CD14-positive monocyte (primary cell): ENCODE data around the gene EYS. TPM values are rescaled to one million over a fixed set of nuclear protein-coding genes. Genes with fewer than 3 reads are reported as not detected.

Experiments used
- DNase-seq, 3 donors: peaks; one replicate each; pipeline ENCODE4 v3.0.0-alpha.2; 2011 to 2022
- H2AFZ ChIP-seq: 2 replicates; pipeline ENCODE4 v1.6.0; 2012; ENCODE audit warnings: mild to moderate bottlenecking, low read depth, low read length, inconsistent platforms; ENCODE audit not compliant: insufficient read depth, poor library complexity, severe bottlenecking
- H3K27ac ChIP-seq, 2 donors: 1 replicate in 1 of 2; 2 replicates in 1 of 2; pipeline ENCODE4 v1.5.1; 2012 to 2013; ENCODE audit warnings: low read length in 2 of 2, control low read depth in 1 of 2, inconsistent platforms in 1 of 2, low read depth in 1 of 2, mild to moderate bottlenecking in 1 of 2
- H3K27me3 ChIP-seq, 2 donors: one replicate each; pipeline versions ENCODE4 v1.6.0 to v1.6.1; 2011 to 2013; ENCODE audit warnings: low read length in 2 of 2; ENCODE audit not compliant: control insufficient read depth in 2 of 2, insufficient read depth in 2 of 2
- H3K36me3 ChIP-seq, 2 donors: replicated peaks in 1 of 2; 1 replicate in 1 of 2; 2 replicates in 1 of 2; pipeline versions ENCODE4 v1.5.1 to v1.6.1; 2012 to 2013; ENCODE audit warnings: low read length in 2 of 2, control low read depth in 1 of 2, inconsistent platforms in 1 of 2, mild to moderate bottlenecking in 1 of 2; ENCODE audit not compliant: insufficient read depth in 2 of 2, control insufficient read depth in 1 of 2
- H3K4me1 ChIP-seq, 2 donors: 1 replicate in 1 of 2; 2 replicates in 1 of 2; pipeline versions ENCODE4 v1.5.1 to v1.6.1; 2012 to 2013; ENCODE audit warnings: low read length in 2 of 2, control low read depth in 1 of 2, inconsistent platforms in 1 of 2, mild to moderate bottlenecking in 1 of 2, moderate library complexity in 1 of 2; ENCODE audit not compliant: insufficient read depth in 2 of 2, control insufficient read depth in 1 of 2
- H3K4me2 ChIP-seq: replicated peaks from 2 replicates; pipeline ENCODE3; 2012; ENCODE audit warnings: low read length, moderate library complexity, mild to moderate bottlenecking; ENCODE audit not compliant: poor library complexity, severe bottlenecking; ENCODE audit errors: extremely low read depth
- H3K4me3 ChIP-seq, 3 experiments: fragments of 200-600 bp in 1 of 3; sonication (generic) in 1 of 3; replicated peaks in 1 of 3; 1 replicate in 2 of 3; 2 replicates in 1 of 3; pipeline ENCODE4 v1.5.1; 2011 to 2013; ENCODE audit warnings: low read length in 3 of 3, mild to moderate bottlenecking in 3 of 3, control low read depth in 2 of 3, low read depth in 2 of 3, inconsistent platforms in 1 of 3, moderate library complexity in 1 of 3
- H3K79me2 ChIP-seq: 2 replicates; pipeline ENCODE4 v1.6.0; 2012; ENCODE audit warnings: mild to moderate bottlenecking, control low read depth, inconsistent platforms, low read length, moderate library complexity; ENCODE audit not compliant: insufficient read depth
- H3K9ac ChIP-seq: 2 replicates; pipeline ENCODE4 v1.6.0; 2017; ENCODE audit warnings: low read length, mild to moderate bottlenecking; ENCODE audit not compliant: insufficient read depth, poor library complexity, severe bottlenecking
- H3K9me3 ChIP-seq, 2 donors: replicated peaks in 1 of 2; 1 replicate in 1 of 2; 2 replicates in 1 of 2; pipeline versions ENCODE4 v1.5.1 to v1.6.1; 2012 to 2013; ENCODE audit warnings: low read length in 2 of 2, control low read depth in 1 of 2; ENCODE audit not compliant: control insufficient read depth in 1 of 2, insufficient read depth in 1 of 2
- H4K20me1 ChIP-seq: 2 replicates; pipeline ENCODE4 v1.6.0; 2012; ENCODE audit warnings: mild to moderate bottlenecking, low read length, control low read depth, moderate library complexity; ENCODE audit not compliant: insufficient read depth
- H3K27ac Mint-ChIP-seq, 7 donors: one replicate each; pipeline ENCODE4 v1.8.0; 2020; ENCODE audit warnings: mild to moderate bottlenecking in 7 of 7, mixed read lengths in 7 of 7, moderate library complexity in 6 of 7, inconsistent platforms in 2 of 7
- H3K27me3 Mint-ChIP-seq, 3 donors: one replicate each; pipeline ENCODE4 v1.8.0; 2021 to 2022; ENCODE audit warnings: low read depth in 3 of 3, mild to moderate bottlenecking in 3 of 3, mixed read lengths in 3 of 3, moderate library complexity in 3 of 3, inconsistent platforms in 1 of 3
- H3K36me3 Mint-ChIP-seq, 2 donors: one replicate each; pipeline ENCODE4 v1.8.0; 2020; ENCODE audit warnings: mixed read lengths in 2 of 2, inconsistent platforms in 1 of 2, mild to moderate bottlenecking in 1 of 2
- H3K4me1 Mint-ChIP-seq: one replicate; pipeline ENCODE4 v1.8.0; 2020; ENCODE audit warnings: mild to moderate bottlenecking, mixed read lengths
- H3K4me3 Mint-ChIP-seq, 2 donors: one replicate each; pipeline ENCODE4 v1.8.0; 2020; ENCODE audit warnings: mild to moderate bottlenecking in 2 of 2, mixed read lengths in 2 of 2, moderate library complexity in 1 of 2
- H3K9me3 Mint-ChIP-seq, 7 donors: one replicate each; pipeline ENCODE4 v1.8.0; 2020 to 2022; ENCODE audit warnings: mixed read lengths in 7 of 7, mild to moderate bottlenecking in 6 of 7, moderate library complexity in 6 of 7, inconsistent platforms in 2 of 7
- WGBS: methylation state at CpG from one replicate; pipeline ENCODE4 v1.1.5; 2013; ENCODE audit warnings: missing lambda C conversion rate; ENCODE audit not compliant: insufficient coverage; 5-methylcytosine and 5-hydroxymethylcytosine counted together
- intact Hi-C, 2 donors: fragments of 100-400 bp; cut with micrococcal nuclease; formaldehyde crosslinking; loops; one replicate each; pipeline versions ENCODE4 v1.15.0 to v1.15.1; 2023
- polyA plus RNA-seq, 3 donors: library from polyadenylated mRNA; depleted of rRNA in 1 of 3; unstranded in 2 of 3; stranded (reverse) in 1 of 3; fragments of 300-500 nt in 2 of 3; fragments of >200 nt in 1 of 3; fragmentation: Illumina TruSeq in 2 of 3; gene quantifications; 1 replicate in 2 of 3; 2 replicates in 1 of 3; pipeline ENCODE4 v1.2.3, GENCODE V29; 2012 to 2021
- TF ChIP-seq, protein P1 (sequence below): fragments of 200-600 bp; IDR thresholded peaks from one replicate; pipeline ENCODE4 v1.8.0; 2022; ENCODE audit warnings: antibody characterized with exemption, mild to moderate bottlenecking

EYS gene
- polyA plus RNA-seq, 3 donors: 0.01 to 0.03 TPM; not detected in 1

DNA sequence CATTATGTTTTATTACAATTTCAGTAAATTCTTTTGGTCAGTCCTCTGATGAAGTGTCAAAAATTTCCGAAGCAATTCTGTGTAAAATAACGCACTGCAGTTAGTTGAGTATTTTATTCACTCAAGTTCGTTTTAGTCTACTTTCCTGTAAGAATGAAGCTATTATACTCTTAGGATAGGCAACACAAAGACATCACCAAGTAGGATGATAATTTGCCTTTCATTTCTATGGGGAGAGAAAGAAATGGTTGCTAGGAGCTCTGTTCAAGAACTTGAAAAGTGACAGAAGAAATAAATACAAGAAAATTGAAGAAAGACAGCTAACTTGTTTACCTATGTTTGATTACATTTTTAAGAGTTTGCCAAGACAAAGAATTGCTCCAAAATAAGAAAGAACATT, 290.4 kb downstream of the EYS start:
- Histone ChIP-seq H2AFZ (no peak overlapping the region), H3K79me2 (no peaks in the 10 kb centered on the region), H4K20me1 (no peaks in the 10 kb centered on the region), H3K27me3 (no peaks in the 10 kb centered on the region), H3K36me3 (no peaks in the 10 kb centered on the region), H3K27ac (no peak overlapping the region), H3K9ac (no peak overlapping the region), H3K9me3 (peaks cover 3 to 5% of the 10 kb centered on the region in 2 donors), H3K4me3 (no peak overlapping the region), H3K4me1 (no peaks in the 10 kb centered on the region), H3K4me2 (no peak overlapping the region)
- no peak for DNase-seq
- TF ChIP-seq, protein P1, sequence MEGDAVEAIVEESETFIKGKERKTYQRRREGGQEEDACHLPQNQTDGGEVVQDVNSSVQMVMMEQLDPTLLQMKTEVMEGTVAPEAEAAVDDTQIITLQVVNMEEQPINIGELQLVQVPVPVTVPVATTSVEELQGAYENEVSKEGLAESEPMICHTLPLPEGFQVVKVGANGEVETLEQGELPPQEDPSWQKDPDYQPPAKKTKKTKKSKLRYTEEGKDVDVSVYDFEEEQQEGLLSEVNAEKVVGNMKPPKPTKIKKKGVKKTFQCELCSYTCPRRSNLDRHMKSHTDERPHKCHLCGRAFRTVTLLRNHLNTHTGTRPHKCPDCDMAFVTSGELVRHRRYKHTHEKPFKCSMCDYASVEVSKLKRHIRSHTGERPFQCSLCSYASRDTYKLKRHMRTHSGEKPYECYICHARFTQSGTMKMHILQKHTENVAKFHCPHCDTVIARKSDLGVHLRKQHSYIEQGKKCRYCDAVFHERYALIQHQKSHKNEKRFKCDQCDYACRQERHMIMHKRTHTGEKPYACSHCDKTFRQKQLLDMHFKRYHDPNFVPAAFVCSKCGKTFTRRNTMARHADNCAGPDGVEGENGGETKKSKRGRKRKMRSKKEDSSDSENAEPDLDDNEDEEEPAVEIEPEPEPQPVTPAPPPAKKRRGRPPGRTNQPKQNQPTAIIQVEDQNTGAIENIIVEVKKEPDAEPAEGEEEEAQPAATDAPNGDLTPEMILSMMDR: no peak
- WGBS: no CpG with 5 or more reads among the region's 3 CpGs
- peaks cover 0 to 6% (median 4%) of the 10 kb centered on the region in 7 donors for H3K9me3 Mint-ChIP-seq
- H3K27me3 Mint-ChIP-seq: no peaks in the 10 kb centered on the region
- no peak overlapping the region for H3K4me3 Mint-ChIP-seq
- H3K27ac Mint-ChIP-seq: no peak overlapping the region
- no peaks in the 10 kb centered on the region for H3K36me3 Mint-ChIP-seq
- no peaks in the 10 kb centered on the region for H3K4me1 Mint-ChIP-seq
- intact Hi-C loops: no loop called here

DNA sequence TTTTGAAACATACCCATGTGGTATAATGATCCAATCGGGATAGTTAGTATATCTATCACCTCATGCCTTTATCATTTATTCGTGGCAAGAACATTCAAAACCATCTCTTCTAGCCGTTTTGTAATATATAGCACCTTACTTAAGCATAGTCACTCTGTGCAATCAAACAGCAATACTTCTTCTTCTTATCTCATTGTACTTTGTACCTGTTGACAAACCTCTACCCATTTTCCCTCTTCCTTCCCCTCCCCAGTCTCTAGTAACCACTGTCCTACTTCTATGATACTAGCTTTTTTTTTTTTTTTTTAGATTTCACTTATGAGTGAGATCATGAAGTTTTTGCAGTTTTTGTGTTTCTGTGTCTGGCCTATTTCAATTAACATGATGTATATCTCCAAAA, 296.7 kb downstream of the EYS start:
- H3K4me1 Mint-ChIP-seq: no peaks in the 10 kb centered on the region
- H3K4me3 ChIP-seq: no peak overlapping the region
- H3K36me3 Mint-ChIP-seq: no peaks in the 10 kb centered on the region
- no peaks in the 10 kb centered on the region for H3K4me1 ChIP-seq
- H3K27ac ChIP-seq: no peak overlapping the region
- H3K9me3 ChIP-seq: peaks cover 3 to 5% of the 10 kb centered on the region in 2 donors
- H3K36me3 ChIP-seq: no peaks in the 10 kb centered on the region
- H4K20me1 ChIP-seq: no peaks in the 10 kb centered on the region
- H3K9me3 Mint-ChIP-seq: peaks cover 0 to 8% (median 3%) of the 10 kb centered on the region in 7 donors
- intact Hi-C loops: no loop called here
- H3K4me2 ChIP-seq: no peak overlapping the region
- H3K4me3 Mint-ChIP-seq: no peak overlapping the region
- no peak overlapping the region for H2AFZ ChIP-seq
- no peaks in the 10 kb centered on the region for H3K79me2 ChIP-seq
- H3K9ac ChIP-seq: no peak overlapping the region
- no peaks in the 10 kb centered on the region for H3K27me3 ChIP-seq
- TF ChIP-seq, protein P1: no peak
- peaks cover 0 to 2% (median 0%) of the 10 kb centered on the region in 3 donors for H3K27me3 Mint-ChIP-seq
- no peak overlapping the region for H3K27ac Mint-ChIP-seq
- 94% methylated on average over 2 of the region's 3 CpGs for WGBS
- no peak for DNase-seq
